H9 (cell line): ENCODE results near the gene GH2. TPM values are rescaled to one million over a fixed set of nuclear protein-coding genes. Genes with fewer than 3 reads are reported as not detected.
"Not testable (repeated sequence)": the region's sequence is repeated elsewhere in the genome, so short reads cannot be mapped to it uniquely, and the experiment has no call there.

Source experiments
- DNase-seq: peaks from one replicate; pipeline ENCODE4 v3.0.0-alpha.2; 2017
- H2AFZ ChIP-seq: one replicate; pipeline ENCODE4 v1.6.1; 2013; ENCODE audit warnings: mild to moderate bottlenecking, low read length, control low read depth, moderate library complexity
- H2AK5ac ChIP-seq: 2 replicates; pipeline ENCODE4 v1.6.1; 2013; ENCODE audit warnings: low read length, control low read depth, mixed read lengths; ENCODE audit not compliant: insufficient read length
- H2BK120ac ChIP-seq: one replicate; pipeline ENCODE4 v1.6.1; 2013; ENCODE audit warnings: low read depth, mild to moderate bottlenecking, low read length, control low read depth, inconsistent platforms; ENCODE audit not compliant: poor library complexity, severe bottlenecking
- H2BK12ac ChIP-seq: 2 replicates; pipeline ENCODE4 v1.6.1; 2013; ENCODE audit warnings: low read length, control low read depth, mixed read lengths, low read depth; ENCODE audit not compliant: insufficient read length
- H2BK15ac ChIP-seq: 2 replicates; pipeline ENCODE4 v1.6.1; 2013; ENCODE audit warnings: low read depth, low read length, control low read depth
- H2BK20ac ChIP-seq: one replicate; pipeline ENCODE4 v1.6.1; 2013; ENCODE audit warnings: low read depth, mild to moderate bottlenecking, low read length, control low read depth, inconsistent platforms; ENCODE audit not compliant: poor library complexity, severe bottlenecking
- H2BK5ac ChIP-seq: 2 replicates; pipeline ENCODE4 v1.6.1; 2013; ENCODE audit warnings: low read length, control low read depth, mixed read lengths; ENCODE audit not compliant: insufficient read length
- H3K14ac ChIP-seq: 2 replicates; pipeline ENCODE4 v1.6.1; 2013; ENCODE audit warnings: low read length, control low read depth; ENCODE audit not compliant: insufficient read depth
- H3K18ac ChIP-seq: 2 replicates; pipeline ENCODE4 v1.6.1; 2013; ENCODE audit warnings: low read depth, mild to moderate bottlenecking, mixed read lengths, low read length, control low read depth; ENCODE audit not compliant: insufficient read length
- H3K23ac ChIP-seq: 2 replicates; pipeline ENCODE4 v1.6.1; 2013; ENCODE audit warnings: low read length, control low read depth, mixed read lengths, low read depth; ENCODE audit not compliant: insufficient read length
- H3K23me2 ChIP-seq: 2 replicates; pipeline ENCODE4 v1.6.1; 2013; ENCODE audit warnings: low read depth, mild to moderate bottlenecking, mixed read lengths, low read length, control low read depth; ENCODE audit not compliant: insufficient read length, poor library complexity, severe bottlenecking
- H3K27ac ChIP-seq: 2 replicates; pipeline ENCODE4 v1.5.1; 2013; ENCODE audit warnings: low read length, control low read depth, mixed read lengths, low read depth; ENCODE audit not compliant: insufficient read length
- H3K27me3 ChIP-seq: 2 replicates; pipeline ENCODE4 v1.6.1; 2013; ENCODE audit warnings: low read length, control low read depth, inconsistent platforms; ENCODE audit not compliant: insufficient read depth
- H3K4ac ChIP-seq: 2 replicates; pipeline ENCODE4 v1.6.1; 2013; ENCODE audit warnings: low read depth, mild to moderate bottlenecking, control low read depth, inconsistent platforms, low read length, moderate library complexity
- H3K4me1 ChIP-seq: 2 replicates; pipeline ENCODE4 v1.6.1; 2013; ENCODE audit warnings: low read length, control low read depth, inconsistent platforms; ENCODE audit not compliant: insufficient read depth
- H3K4me2 ChIP-seq: 2 replicates; pipeline ENCODE4 v1.6.1; 2013; ENCODE audit warnings: low read length, control low read depth, mixed read lengths; ENCODE audit not compliant: insufficient read length, insufficient read depth
- H3K56ac ChIP-seq: 2 replicates; pipeline ENCODE4 v1.6.1; 2013; ENCODE audit warnings: low read depth, mild to moderate bottlenecking, mixed read lengths, low read length, control low read depth; ENCODE audit not compliant: insufficient read length
- H3K79me1 ChIP-seq: 2 replicates; pipeline ENCODE4 v1.6.1; 2013; ENCODE audit warnings: low read depth, mild to moderate bottlenecking, moderate library complexity, low read length, control low read depth, inconsistent platforms; ENCODE audit not compliant: insufficient read depth, poor library complexity, severe bottlenecking
- H3K79me2 ChIP-seq: 2 replicates; pipeline ENCODE4 v1.6.1; 2013; ENCODE audit warnings: low read length, control low read depth, inconsistent platforms; ENCODE audit not compliant: insufficient read depth
- H3K9ac ChIP-seq: 2 replicates; pipeline ENCODE4 v1.6.1; 2013; ENCODE audit warnings: low read length, control low read depth, mixed read lengths; ENCODE audit not compliant: insufficient read length; ENCODE audit errors: extremely low read depth
- H3K9me3 ChIP-seq: one replicate; pipeline ENCODE4 v1.6.1; 2013; ENCODE audit warnings: low read depth, low read length, inconsistent platforms; ENCODE audit not compliant: control insufficient read depth
- H3T11ph ChIP-seq: one replicate; pipeline ENCODE4 v1.6.1; 2013; ENCODE audit warnings: mild to moderate bottlenecking, low read length, control low read depth, inconsistent platforms
- H4K20me1 ChIP-seq: one replicate; pipeline ENCODE4 v1.6.1; 2013; ENCODE audit not compliant: control insufficient read depth, insufficient read length, insufficient read depth
- H4K5ac ChIP-seq: 2 replicates; pipeline ENCODE4 v1.6.1; 2013; ENCODE audit warnings: low read depth, mild to moderate bottlenecking, mixed read lengths, low read length, control low read depth; ENCODE audit not compliant: insufficient read length
- H4K8ac ChIP-seq: replicated peaks from 2 replicates; pipeline ENCODE4 v1.6.1; 2013; ENCODE audit warnings: low read length, control low read depth, mixed read lengths, low read depth; ENCODE audit not compliant: insufficient read length
- H4K91ac ChIP-seq: 2 replicates; pipeline ENCODE4 v1.6.1; 2013; ENCODE audit warnings: low read depth, mild to moderate bottlenecking, moderate library complexity, mixed read lengths, low read length, control low read depth; ENCODE audit not compliant: insufficient read length
- H3K27ac Mint-ChIP-seq, 3 experiments: 2 replicates in 2 of 3; 3 replicates in 1 of 3; pipeline ENCODE4 v1.8.0; 2020 to 2021; ENCODE audit warnings: mixed read lengths in 3 of 3, mild to moderate bottlenecking in 1 of 3, moderate library complexity in 1 of 3
- H3K27me3 Mint-ChIP-seq: 2 replicates; pipeline ENCODE4 v1.8.0; 2021; ENCODE audit warnings: low read depth, mild to moderate bottlenecking, moderate library complexity, mixed read lengths
- H3K36me3 Mint-ChIP-seq, 3 experiments: 2 replicates in 2 of 3; 3 replicates in 1 of 3; pipeline ENCODE4 v1.8.0; 2020 to 2021; ENCODE audit warnings: low read depth in 3 of 3, mixed read lengths in 3 of 3; ENCODE audit not compliant: insufficient read depth in 1 of 3
- H3K4me1 Mint-ChIP-seq, 2 experiments: 2 replicates each; pipeline ENCODE4 v1.8.0; 2020; ENCODE audit warnings: mixed read lengths in 2 of 2
- H3K4me3 Mint-ChIP-seq, 2 experiments: 2 replicates in 1 of 2; 3 replicates in 1 of 2; pipeline ENCODE4 v1.8.0; 2020 to 2021; ENCODE audit warnings: mild to moderate bottlenecking in 2 of 2, mixed read lengths in 2 of 2, moderate library complexity in 1 of 2
- H3K9me3 Mint-ChIP-seq, 2 experiments: 2 replicates in 1 of 2; 3 replicates in 1 of 2; pipeline ENCODE4 v1.8.0; 2020; ENCODE audit warnings: mild to moderate bottlenecking in 2 of 2, mixed read lengths in 2 of 2, moderate library complexity in 1 of 2
- WGBS: extraction: QIAGEN DNeasy Blood & Tissue Kit; methylation state at CpG from one replicate; pipeline ENCODE4 v1.1.7; 2013; ENCODE audit warnings: missing lambda C conversion rate, low lambda C conversion rate, mixed read lengths; ENCODE audit not compliant: insufficient read length; ENCODE audit errors: extremely low coverage; 5-methylcytosine and 5-hydroxymethylcytosine counted together
- total RNA-seq: library from RNA; stranded (reverse); gene quantifications from 2 replicates; pipeline ENCODE4 v1.2.1, GENCODE V29; 2021

The GH2 gene
- total RNA-seq, 1 experiment from 2014 or later: 0.77 TPM

- H3K18ac ChIP-seq, H3K4me1 ChIP-seq, H3K4ac ChIP-seq, H4K91ac ChIP-seq, H2BK20ac ChIP-seq, H3K4me2 ChIP-seq, DNase-seq, H2AFZ ChIP-seq, H3K79me2 ChIP-seq, H2BK5ac ChIP-seq, H3K27me3 Mint-ChIP-seq, H2BK120ac ChIP-seq, H3K27ac Mint-ChIP-seq, H3K56ac ChIP-seq, H3K9ac ChIP-seq, H3K9me3 ChIP-seq, H4K20me1 ChIP-seq, H3K4me1 Mint-ChIP-seq, H2BK12ac ChIP-seq, H3K36me3 Mint-ChIP-seq, H3K23ac ChIP-seq, H3K27me3 ChIP-seq, H3T11ph ChIP-seq, H2BK15ac ChIP-seq, H3K27ac ChIP-seq, H4K8ac ChIP-seq, H3K4me3 Mint-ChIP-seq, H3K9me3 Mint-ChIP-seq, H3K14ac ChIP-seq, H2AK5ac ChIP-seq, H4K5ac ChIP-seq, H3K23me2 ChIP-seq, H3K79me1 ChIP-seq: not testable (repeated sequence)
- no CpG with 5 or more reads among the region's 15 CpGs for WGBS
These were observed 9.9 kb downstream of the GH2 start for GRCh38 chr17:63871646-63872365.

GRCh38 chr17:63870292-63870665 lies 11.5 kb downstream of the GH2 start:
- H2AK5ac ChIP-seq, H3K9me3 Mint-ChIP-seq, H3K4me1 ChIP-seq, DNase-seq, H3K14ac ChIP-seq, H4K8ac ChIP-seq, H3K36me3 Mint-ChIP-seq, H3K27ac ChIP-seq, H3K79me1 ChIP-seq, H3K18ac ChIP-seq, H3K27me3 Mint-ChIP-seq, H4K20me1 ChIP-seq, H2BK120ac ChIP-seq, H3K79me2 ChIP-seq, H3K4me1 Mint-ChIP-seq, H2BK20ac ChIP-seq, H3K23me2 ChIP-seq, H4K91ac ChIP-seq, H3K23ac ChIP-seq, H3K56ac ChIP-seq, H4K5ac ChIP-seq, H3K4ac ChIP-seq, H2AFZ ChIP-seq, H3T11ph ChIP-seq, H3K4me2 ChIP-seq, H3K9me3 ChIP-seq, H2BK12ac ChIP-seq, H3K9ac ChIP-seq, H3K27me3 ChIP-seq, H3K27ac Mint-ChIP-seq, H2BK15ac ChIP-seq, H2BK5ac ChIP-seq, H3K4me3 Mint-ChIP-seq: not testable (repeated sequence)
- WGBS: no CpG with 5 or more reads among the region's 4 CpGs
